SKM-1 (cell line): ENCODE measurements around the gene MMADHC.

ENCODE experiments used
- DNase-seq: peaks from one replicate; lab custom pipeline; 2025; ENCODE audit not compliant: unreplicated experiment; lab: John Stamatoyannopoulos, UW

Gene MMADHC

GRCh38 chr2:149559341-149560068 lies 28.1 kb downstream of the MMADHC start:
- DNase-seq, result no peak

GRCh38 chr2:149556452-149556851 lies 31.1 kb downstream of the MMADHC start:
- DNase-seq, result no peak

- no peak for DNase-seq
These were observed 34.7 kb downstream of the MMADHC start for GRCh38 chr2:149552830-149553229.

GRCh38 chr2:149552226-149552625 lies 35.3 kb downstream of the MMADHC start:
- no peak for DNase-seq

GRCh38 chr2:149544692-149545091 lies 42.9 kb downstream of the MMADHC start:
- no peak for DNase-seq

GRCh38 chr2:149543845-149544244 lies 43.7 kb downstream of the MMADHC start:
- DNase-seq, result no peak

- DNase-seq, result no peak
These were observed 47.4 kb downstream of the MMADHC start for GRCh38 chr2:149540138-149540537.

- no peak for DNase-seq
These were observed 49.3 kb downstream of the MMADHC start for GRCh38 chr2:149538138-149538833.

GRCh38 chr2:149537092-149537726 lies 50.4 kb downstream of the MMADHC start:
- DNase-seq, result no peak

GRCh38 chr2:149536649-149537048 lies 50.9 kb downstream of the MMADHC start:
- DNase-seq, result no peak

- no peak for DNase-seq
These were observed 52.9 kb downstream of the MMADHC start for GRCh38 chr2:149534674-149535073.

- no peak for DNase-seq
These were observed 58.6 kb downstream of the MMADHC start for GRCh38 chr2:149528983-149529382.

- no peak for DNase-seq
These were observed 59.4 kb downstream of the MMADHC start for GRCh38 chr2:149527998-149528755.

- DNase-seq, result no peak
These were observed 60.9 kb downstream of the MMADHC start for GRCh38 chr2:149526689-149527088.

- DNase-seq, result no peak
These were observed 62.3 kb downstream of the MMADHC start for GRCh38 chr2:149525323-149525722.
